Kidney epithelial cell (primary cell): ENCODE results near the gene SLMAP. TPM values are rescaled to one million over a fixed set of nuclear protein-coding genes. Genes with fewer than 3 reads are reported as not detected.

Experiments
- DNase-seq: peaks from one replicate; pipeline ENCODE4 v3.0.0-alpha.2; 2010; ENCODE audit warnings: low read depth
- H3K27me3 ChIP-seq: 2 replicates; pipeline ENCODE4 v1.6.0; 2011; ENCODE audit warnings: low read length; ENCODE audit not compliant: control insufficient read depth, insufficient read depth
- H3K36me3 ChIP-seq: 2 replicates; pipeline ENCODE4 v1.5.1; 2011; ENCODE audit warnings: low read length; ENCODE audit not compliant: control insufficient read depth, insufficient read depth
- H3K4me3 ChIP-seq: 2 replicates; pipeline ENCODE4 v1.5.1; 2011; ENCODE audit warnings: low read depth, mild to moderate bottlenecking, control low read depth, low read length
- total RNA-seq: library from RNA; depleted of rRNA; stranded (reverse); fragments of >200 nt; gene quantifications from 2 replicates; pipeline ENCODE4 v1.2.3, GENCODE V29; 2015
- TF ChIP-seq, protein P1 (sequence below): IDR thresholded peaks from 2 replicates; pipeline ENCODE4 v1.5.1; 2011; ENCODE audit warnings: mild to moderate bottlenecking, moderate library complexity, low read length, control low read depth, inconsistent platforms; ENCODE audit not compliant: insufficient read depth, poor library complexity, severe bottlenecking

The SLMAP gene
- total RNA-seq, 1 donor from 2014 or later: 48.6 TPM

DNA sequence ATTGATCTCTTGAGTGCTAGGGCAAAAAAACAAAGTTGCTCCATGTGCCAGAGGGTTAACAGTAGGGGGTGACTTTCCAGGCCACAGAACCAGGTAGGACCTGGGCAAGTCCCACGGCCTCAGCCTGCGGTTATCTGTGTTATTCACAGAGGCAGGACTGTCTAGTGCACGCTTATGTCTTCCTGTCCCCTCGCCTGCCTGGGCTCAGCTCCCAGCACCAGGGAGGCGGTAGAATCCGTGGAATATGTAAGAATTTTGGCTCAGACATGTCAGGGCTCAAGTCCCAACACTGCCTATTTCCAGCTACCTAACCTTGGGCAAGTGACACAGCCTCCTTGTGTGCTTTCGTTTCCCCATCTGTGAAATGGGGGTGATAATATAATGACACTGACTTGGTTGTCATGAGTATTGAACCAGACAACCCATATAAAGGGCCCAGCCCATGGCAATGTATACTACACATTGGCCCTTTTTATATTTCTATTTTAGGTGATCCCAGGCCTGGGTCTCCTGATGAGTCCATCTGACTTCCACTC is 207.8 kb downstream of the SLMAP start:
- DNase-seq: no peak
- TF ChIP-seq, protein P1, sequence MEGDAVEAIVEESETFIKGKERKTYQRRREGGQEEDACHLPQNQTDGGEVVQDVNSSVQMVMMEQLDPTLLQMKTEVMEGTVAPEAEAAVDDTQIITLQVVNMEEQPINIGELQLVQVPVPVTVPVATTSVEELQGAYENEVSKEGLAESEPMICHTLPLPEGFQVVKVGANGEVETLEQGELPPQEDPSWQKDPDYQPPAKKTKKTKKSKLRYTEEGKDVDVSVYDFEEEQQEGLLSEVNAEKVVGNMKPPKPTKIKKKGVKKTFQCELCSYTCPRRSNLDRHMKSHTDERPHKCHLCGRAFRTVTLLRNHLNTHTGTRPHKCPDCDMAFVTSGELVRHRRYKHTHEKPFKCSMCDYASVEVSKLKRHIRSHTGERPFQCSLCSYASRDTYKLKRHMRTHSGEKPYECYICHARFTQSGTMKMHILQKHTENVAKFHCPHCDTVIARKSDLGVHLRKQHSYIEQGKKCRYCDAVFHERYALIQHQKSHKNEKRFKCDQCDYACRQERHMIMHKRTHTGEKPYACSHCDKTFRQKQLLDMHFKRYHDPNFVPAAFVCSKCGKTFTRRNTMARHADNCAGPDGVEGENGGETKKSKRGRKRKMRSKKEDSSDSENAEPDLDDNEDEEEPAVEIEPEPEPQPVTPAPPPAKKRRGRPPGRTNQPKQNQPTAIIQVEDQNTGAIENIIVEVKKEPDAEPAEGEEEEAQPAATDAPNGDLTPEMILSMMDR: no peak
- Histone ChIP-seq H3K27me3 (no peaks in the 10 kb centered on the region), H3K4me3 (no peak overlapping the region), H3K36me3 (no peaks in the 10 kb centered on the region)

DNA sequence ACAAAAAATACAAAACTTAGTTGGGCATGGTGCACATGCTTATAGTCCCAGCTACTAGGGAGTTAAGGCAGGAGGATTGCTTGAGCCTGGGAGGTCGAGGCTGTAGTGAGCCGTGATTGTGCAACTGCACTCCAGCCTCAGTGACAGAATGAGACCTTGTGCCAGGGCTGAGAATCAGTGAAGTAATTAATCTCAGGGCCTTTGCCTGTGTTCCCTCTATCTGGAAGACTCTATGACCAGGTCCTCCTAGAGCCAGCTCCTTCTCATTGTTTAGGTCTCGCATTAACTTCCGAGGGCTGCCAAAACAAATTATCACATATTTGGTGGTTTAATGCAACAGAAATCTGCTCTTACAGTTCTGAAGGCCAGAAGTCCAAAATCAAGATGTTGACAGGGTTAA is 210.7 kb downstream of the SLMAP start:
- TF ChIP-seq, protein P1: no peak
- H3K27me3 ChIP-seq: no peaks in the 10 kb centered on the region
- no peak for DNase-seq
- no peak overlapping the region for H3K4me3 ChIP-seq
- no peaks in the 10 kb centered on the region for H3K36me3 ChIP-seq

GRCh38 chr3:57967590-57967989 is 211.5 kb downstream of the SLMAP start:
- DNase-seq: no peak
- TF ChIP-seq, protein P1: no peak
- Histone ChIP-seq H3K36me3 (no peaks in the 10 kb centered on the region), H3K4me3 (no peak overlapping the region), H3K27me3 (no peaks in the 10 kb centered on the region)

DNA sequence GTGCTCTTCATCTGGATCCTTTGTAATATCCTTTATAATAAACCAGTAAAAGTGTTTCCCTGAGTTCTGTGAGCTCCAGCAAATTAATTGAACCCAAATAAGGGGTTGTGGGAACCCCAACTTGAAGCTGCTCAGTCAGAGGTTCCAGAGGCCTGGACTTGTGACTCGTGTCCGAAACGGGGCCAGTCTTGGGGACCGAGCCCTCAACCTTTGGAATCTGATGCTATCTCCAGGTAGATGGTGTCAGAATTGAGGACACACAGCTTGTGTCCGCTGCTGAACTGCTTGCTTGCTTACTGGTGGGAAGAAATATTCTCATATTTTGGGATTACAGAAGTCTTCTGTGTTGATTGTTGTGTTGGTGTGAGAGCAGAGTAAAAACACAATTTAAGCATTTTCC is 212.4 kb downstream of the SLMAP start:
- H3K27me3 ChIP-seq: no peaks in the 10 kb centered on the region
- DNase-seq: no peak
- TF ChIP-seq, protein P1: no peak
- H3K4me3 ChIP-seq: no peak overlapping the region
- no peaks in the 10 kb centered on the region for H3K36me3 ChIP-seq

- TF ChIP-seq, protein P1: no peak
- H3K27me3 ChIP-seq: no peaks in the 10 kb centered on the region
- no peaks in the 10 kb centered on the region for H3K36me3 ChIP-seq
- H3K4me3 ChIP-seq: no peak overlapping the region
- DNase-seq: no peak
Measured at GRCh38 chr3:57971975-57972374, 215.9 kb downstream of the SLMAP start.

DNA sequence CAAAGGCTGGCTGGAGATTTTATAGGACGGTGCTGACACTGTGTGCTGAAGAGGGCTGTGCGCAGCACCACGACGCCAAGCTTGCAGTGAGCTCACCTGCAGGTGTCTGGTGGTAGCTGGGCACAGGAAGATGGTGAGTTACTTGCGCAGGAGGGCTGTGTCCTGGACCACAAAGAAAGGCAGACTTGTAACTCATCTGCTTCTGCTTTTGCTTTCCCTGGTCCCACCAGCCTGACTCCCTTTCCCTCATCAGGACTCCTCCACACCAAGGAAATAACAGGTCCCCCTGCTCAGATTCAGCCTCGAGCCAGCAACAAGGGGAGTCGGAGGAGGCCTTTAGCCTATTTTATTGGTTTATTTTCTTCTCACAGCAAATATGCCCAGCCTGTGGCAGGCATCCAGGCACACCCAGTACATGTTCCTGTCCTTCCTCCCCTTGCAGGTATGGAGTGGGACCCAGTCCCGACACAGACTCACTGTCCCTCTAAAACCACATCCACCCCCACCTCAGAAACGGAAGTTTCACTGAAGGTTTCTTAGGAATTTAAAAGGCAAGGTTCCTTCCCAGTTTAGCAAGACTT is 216.5 kb downstream of the SLMAP start:
- no peak overlapping the region for H3K4me3 ChIP-seq
- no peaks in the 10 kb centered on the region for H3K36me3 ChIP-seq
- no peak for DNase-seq
- TF ChIP-seq, protein P1: no peak
- H3K27me3 ChIP-seq: no peaks in the 10 kb centered on the region
